ENCODE data around the gene DOK3.

Gene DOK3

GRCh38 chr5:177478711-177479646 is 30.6 kb downstream of the DOK3 start:
- peak; percentile 67 for DNase-seq

- peak; percentile 49 for DNase-seq
These were observed 31.7 kb downstream of the DOK3 start for GRCh38 chr5:177477701-177478477.

GRCh38 chr5:177476531-177477233 is 32.9 kb downstream of the DOK3 start:
- DNase-seq: peak; percentile 76

- DNase-seq: no peak
These were observed 33.8 kb downstream of the DOK3 start for GRCh38 chr5:177475563-177476427.

GRCh38 chr5:177474846-177475562 is 34.6 kb downstream of the DOK3 start:
- DNase-seq: peak; percentile 50

GRCh38 chr5:177474002-177474476 is 35.6 kb downstream of the DOK3 start:
- DNase-seq: peak; percentile 47

GRCh38 chr5:177473443-177474001 is 36.1 kb downstream of the DOK3 start, which contains the start of gene DBN1:
DBN1 (minus strand) TSS chr5:177473634; CDS start chr5:177473521, 113 bp downstream.
- peak; percentile 80 for DNase-seq

GRCh38 chr5:177472460-177473442 is 36.9 kb downstream of the DOK3 start:
- DNase-seq: peak; percentile 52

- DNase-seq: peak; percentile 65
These were observed 37.8 kb downstream of the DOK3 start for GRCh38 chr5:177471610-177472356.

- DNase-seq: peak; percentile 68
These were observed 38.7 kb downstream of the DOK3 start for GRCh38 chr5:177470759-177471536.

GRCh38 chr5:177469750-177470525 is 39.7 kb downstream of the DOK3 start:
- no peak for DNase-seq

GRCh38 chr5:177468685-177469628 is 40.7 kb downstream of the DOK3 start:
- peak; percentile 69 for DNase-seq

- no peak for DNase-seq
These were observed 41.3 kb downstream of the DOK3 start for GRCh38 chr5:177468329-177468684.

- DNase-seq: no peak
These were observed 42.2 kb downstream of the DOK3 start for GRCh38 chr5:177467436-177467835.

GRCh38 chr5:177466861-177467260 is 42.8 kb downstream of the DOK3 start:
- no peak for DNase-seq

GRCh38 chr5:177465044-177465443 is 44.6 kb downstream of the DOK3 start:
- DNase-seq: no peak
